ENCODE measurements around the gene NAP1L4.

NAP1L4 gene

DNA sequence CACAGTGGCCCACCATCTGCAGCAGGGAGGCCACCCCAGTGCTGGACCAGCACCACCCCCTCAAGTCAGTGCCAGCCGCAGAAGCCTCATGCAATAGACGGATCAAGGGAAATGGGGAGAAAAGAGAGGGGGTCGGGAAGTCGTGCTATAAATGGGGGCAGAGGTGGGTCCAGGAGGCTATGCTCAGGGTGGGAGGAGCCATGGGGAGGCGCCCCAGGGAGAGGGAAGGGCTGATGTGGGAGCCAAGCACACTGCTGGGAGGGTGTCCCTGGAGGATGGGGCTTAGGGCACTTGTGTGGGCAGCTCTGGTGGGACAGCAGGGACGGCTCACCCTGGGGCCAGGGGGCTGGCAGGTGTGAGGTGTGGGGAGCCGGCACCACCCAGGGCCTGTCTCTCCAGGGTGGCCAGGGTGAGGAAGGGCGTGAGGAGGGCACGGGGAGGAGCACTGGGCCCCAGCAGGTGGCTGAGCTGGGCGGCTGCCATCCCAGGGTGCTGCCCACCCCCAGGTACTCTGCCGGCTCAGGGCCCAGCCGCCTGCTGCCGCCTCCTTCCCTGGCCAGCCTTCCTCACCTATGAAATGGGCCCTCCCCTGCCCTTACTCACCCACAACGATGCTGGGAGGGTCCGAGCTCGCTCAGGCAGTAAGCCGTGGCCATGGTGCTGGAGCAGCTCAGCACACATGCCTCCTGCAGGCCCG is 80.9 kb downstream of the NAP1L4 start:
- H3K4me2 ChIP-seq (ENCODE audit: low read length) = no peak overlapping the region
- TF ChIP-seq, protein P1, sequence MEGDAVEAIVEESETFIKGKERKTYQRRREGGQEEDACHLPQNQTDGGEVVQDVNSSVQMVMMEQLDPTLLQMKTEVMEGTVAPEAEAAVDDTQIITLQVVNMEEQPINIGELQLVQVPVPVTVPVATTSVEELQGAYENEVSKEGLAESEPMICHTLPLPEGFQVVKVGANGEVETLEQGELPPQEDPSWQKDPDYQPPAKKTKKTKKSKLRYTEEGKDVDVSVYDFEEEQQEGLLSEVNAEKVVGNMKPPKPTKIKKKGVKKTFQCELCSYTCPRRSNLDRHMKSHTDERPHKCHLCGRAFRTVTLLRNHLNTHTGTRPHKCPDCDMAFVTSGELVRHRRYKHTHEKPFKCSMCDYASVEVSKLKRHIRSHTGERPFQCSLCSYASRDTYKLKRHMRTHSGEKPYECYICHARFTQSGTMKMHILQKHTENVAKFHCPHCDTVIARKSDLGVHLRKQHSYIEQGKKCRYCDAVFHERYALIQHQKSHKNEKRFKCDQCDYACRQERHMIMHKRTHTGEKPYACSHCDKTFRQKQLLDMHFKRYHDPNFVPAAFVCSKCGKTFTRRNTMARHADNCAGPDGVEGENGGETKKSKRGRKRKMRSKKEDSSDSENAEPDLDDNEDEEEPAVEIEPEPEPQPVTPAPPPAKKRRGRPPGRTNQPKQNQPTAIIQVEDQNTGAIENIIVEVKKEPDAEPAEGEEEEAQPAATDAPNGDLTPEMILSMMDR (IDR thresholded peaks at IDR 0.05; ENCODE audit: low read length) = no peak
- no peak for TF ChIP-seq EZH2 (IDR thresholded peaks at IDR 0.05; ENCODE audit: borderline replicate concordance, low read length)
- H4K20me1 ChIP-seq (ENCODE audit: insufficient read depth, low read length) = no peaks in the 10 kb centered on the region
- no peak overlapping the region for H3K9ac ChIP-seq (ENCODE audit: low read length)
- no peak overlapping the region for H3K27ac ChIP-seq (ENCODE audit: low read depth, low read length, poor library complexity, severe bottlenecking)
- no peaks in the 10 kb centered on the region for H3K9me3 ChIP-seq (ENCODE audit: low read length)
- no peaks in the 10 kb centered on the region for H3K4me1 ChIP-seq (ENCODE audit: insufficient read depth, low read length, severe bottlenecking)
- H3K27me3 ChIP-seq (ENCODE audit: insufficient read depth, low read length) = peaks cover 10% of the 10 kb centered on the region; the same call in 1 of the 2 replicates
- H3F3A ChIP-seq (ENCODE audit: insufficient read depth, low read length) = no peaks in the 10 kb centered on the region
- H2AFZ ChIP-seq (ENCODE audit: low read length) = no peak overlapping the region
- H3K36me3 ChIP-seq (ENCODE audit: insufficient read depth, low read length) = no peaks in the 10 kb centered on the region
- no peak overlapping the region for H3K4me3 ChIP-seq (ENCODE audit: low read depth, low read length, poor library complexity, severe bottlenecking)
- H3K79me2 ChIP-seq (ENCODE audit: insufficient read depth, low read length) = no peaks in the 10 kb centered on the region
- no peaks in the 10 kb centered on the region for H3K9me2 ChIP-seq (ENCODE audit: low read depth, low read length)

DNA sequence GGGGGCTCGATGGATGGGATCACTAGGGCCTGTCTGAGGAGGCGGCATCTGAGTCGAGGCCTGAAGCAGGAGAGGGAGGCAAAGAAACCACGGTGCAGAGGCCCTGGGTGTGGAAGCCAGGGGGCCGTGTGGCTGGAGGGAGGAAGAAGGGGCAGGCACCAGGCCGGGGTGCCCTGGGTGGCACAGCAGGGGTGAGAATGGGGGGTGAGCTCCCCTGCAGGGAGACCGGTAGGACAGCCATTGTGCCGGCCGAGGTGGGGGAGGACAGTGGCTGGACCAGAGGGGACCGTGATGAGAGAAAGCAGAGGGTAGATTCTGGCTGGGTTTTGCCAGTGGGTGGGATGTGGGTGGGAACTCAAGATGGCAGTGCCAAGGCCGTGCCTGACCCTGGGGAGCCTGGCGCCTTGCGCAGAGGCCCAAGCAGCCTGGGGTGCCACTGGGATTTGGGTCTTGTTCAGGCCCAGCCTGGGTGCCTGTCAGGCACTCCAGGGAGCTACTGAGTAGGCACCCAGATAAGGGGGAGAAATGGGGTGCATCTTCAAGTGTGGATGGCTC is 81.7 kb downstream of the NAP1L4 start:
- H3K4me1 ChIP-seq (ENCODE audit: insufficient read depth, low read length, severe bottlenecking) = no peaks in the 10 kb centered on the region
- H4K20me1 ChIP-seq (ENCODE audit: insufficient read depth, low read length) = no peaks in the 10 kb centered on the region
- H3K4me2 ChIP-seq (ENCODE audit: low read length) = no peak overlapping the region
- TF ChIP-seq, protein P1 (IDR thresholded peaks at IDR 0.05; ENCODE audit: low read length) = no peak
- TF ChIP-seq EZH2 (IDR thresholded peaks at IDR 0.05; ENCODE audit: borderline replicate concordance, low read length) = no peak
- no peak overlapping the region for H3K4me3 ChIP-seq (ENCODE audit: low read depth, low read length, poor library complexity, severe bottlenecking)
- no peak overlapping the region for H3K9ac ChIP-seq (ENCODE audit: low read length)
- no peaks in the 10 kb centered on the region for H3F3A ChIP-seq (ENCODE audit: insufficient read depth, low read length)
- H3K27me3 ChIP-seq (ENCODE audit: insufficient read depth, low read length) = peaks cover 14% of the 10 kb centered on the region; the same call in 1 of the 2 replicates
- no peaks in the 10 kb centered on the region for H3K36me3 ChIP-seq (ENCODE audit: insufficient read depth, low read length)
- no peaks in the 10 kb centered on the region for H3K79me2 ChIP-seq (ENCODE audit: insufficient read depth, low read length)
- no peak overlapping the region for H3K27ac ChIP-seq (ENCODE audit: low read depth, low read length, poor library complexity, severe bottlenecking)
- no peaks in the 10 kb centered on the region for H3K9me3 ChIP-seq (ENCODE audit: low read length)
- H2AFZ ChIP-seq (ENCODE audit: low read length) = no peak overlapping the region
- H3K9me2 ChIP-seq (ENCODE audit: low read depth, low read length) = no peaks in the 10 kb centered on the region

DNA sequence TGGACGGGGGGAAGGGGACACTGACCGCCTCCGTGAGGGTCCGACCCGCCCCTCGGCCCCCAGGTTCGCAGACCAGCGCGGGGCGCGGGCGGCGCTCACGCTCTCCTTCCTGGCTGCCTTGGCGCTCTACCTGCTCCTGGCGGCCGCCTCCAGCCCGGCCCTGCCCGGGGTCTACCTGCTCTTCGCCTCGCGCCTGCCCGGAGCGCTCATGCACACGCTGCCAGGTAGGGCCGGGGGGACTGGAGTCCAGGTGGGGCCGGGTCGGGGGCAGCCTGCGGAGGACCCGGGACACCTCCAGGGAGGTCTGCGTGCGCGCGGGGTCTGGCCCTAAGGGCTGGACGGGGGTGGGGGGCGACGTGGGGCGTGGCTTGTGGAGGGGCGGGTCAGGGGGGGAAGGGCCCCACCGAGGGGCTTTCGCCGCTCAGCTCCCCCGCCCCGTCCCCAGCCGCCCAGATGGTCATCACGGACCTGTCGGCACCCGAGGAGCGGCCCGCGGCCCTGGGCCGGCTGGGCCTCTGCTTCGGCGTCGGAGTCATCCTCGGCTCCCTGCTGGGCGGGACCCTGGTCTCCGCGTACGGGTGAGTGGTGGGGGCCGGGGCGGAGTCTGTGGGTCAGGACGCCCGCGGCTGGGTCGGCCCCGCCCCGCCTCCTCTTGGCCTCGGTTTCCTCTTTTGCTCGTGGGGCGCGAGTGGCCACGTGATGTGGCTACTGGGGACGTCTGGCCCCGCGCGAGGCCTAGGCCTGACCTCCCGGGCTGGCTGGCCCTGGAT is 82.8 kb downstream of the NAP1L4 start:
- no peaks in the 10 kb centered on the region for H3K36me3 ChIP-seq (ENCODE audit: insufficient read depth, low read length)
- no peak overlapping the region for H3K4me3 ChIP-seq (ENCODE audit: low read depth, low read length, poor library complexity, severe bottlenecking)
- TF ChIP-seq, protein P1 (IDR thresholded peaks at IDR 0.05; ENCODE audit: low read length) = no peak
- TF ChIP-seq EZH2 (IDR thresholded peaks at IDR 0.05; ENCODE audit: borderline replicate concordance, low read length) = no peak
- no peaks in the 10 kb centered on the region for H3F3A ChIP-seq (ENCODE audit: insufficient read depth, low read length)
- H3K4me2 ChIP-seq (ENCODE audit: low read length) = no peak overlapping the region
- H3K27ac ChIP-seq (ENCODE audit: low read depth, low read length, poor library complexity, severe bottlenecking) = no peak overlapping the region
- H3K27me3 ChIP-seq (ENCODE audit: insufficient read depth, low read length) = peaks cover 14% of the 10 kb centered on the region; the same call in 1 of the 2 replicates
- H3K79me2 ChIP-seq (ENCODE audit: insufficient read depth, low read length) = no peaks in the 10 kb centered on the region
- no peaks in the 10 kb centered on the region for H3K4me1 ChIP-seq (ENCODE audit: insufficient read depth, low read length, severe bottlenecking)
- H4K20me1 ChIP-seq (ENCODE audit: insufficient read depth, low read length) = no peaks in the 10 kb centered on the region
- no peaks in the 10 kb centered on the region for H3K9me2 ChIP-seq (ENCODE audit: low read depth, low read length)
- H3K9ac ChIP-seq (ENCODE audit: low read length) = no peak overlapping the region
- H2AFZ ChIP-seq (ENCODE audit: low read length) = no peak overlapping the region
- H3K9me3 ChIP-seq (ENCODE audit: low read length) = no peaks in the 10 kb centered on the region

All from OCI-LY1 (cell line).